ENCODE data around the gene HIVEP3. TPM values are rescaled to one million over a fixed set of nuclear protein-coding genes. Genes with fewer than 3 reads are reported as not detected.

HIVEP3 gene
- total RNA-seq, 1 experiment from 2014 or later: 1.4 TPM

- H3K9ac ChIP-seq (ENCODE audit: extremely low read depth, insufficient read length, low read length): no peak overlapping the region
- DNase-seq: no peak
- no peak overlapping the region for H4K91ac ChIP-seq (ENCODE audit: insufficient read length, low read depth, low read length)
- H3K18ac ChIP-seq (ENCODE audit: insufficient read length, low read depth, low read length): no peak overlapping the region
- Mint-ChIP-seq H3K9me3 (no peaks in the 10 kb centered on the region), H3K27ac (no peak overlapping the region), H3K4me3 (no peak overlapping the region), H3K36me3 (ENCODE audit: insufficient read depth in 1 of 3, low read depth in 3 of 3) (no peaks in the 10 kb centered on the region), H3K27me3 (ENCODE audit: low read depth) (peaks cover 3% of the 10 kb centered on the region), H3K4me1 (no peaks in the 10 kb centered on the region)
- H4K8ac ChIP-seq (replicated peaks; ENCODE audit: insufficient read length, low read depth, low read length): no peak overlapping the region
- no peak overlapping the region for H2BK20ac ChIP-seq (ENCODE audit: low read depth, low read length, poor library complexity, severe bottlenecking)
- no peak overlapping the region for H3K4me2 ChIP-seq (ENCODE audit: insufficient read depth, insufficient read length, low read length)
- H2BK15ac ChIP-seq (ENCODE audit: low read depth, low read length): no peak overlapping the region
- H3T11ph ChIP-seq (ENCODE audit: low read length): no peak overlapping the region
- no peak overlapping the region for H2BK5ac ChIP-seq (ENCODE audit: insufficient read length, low read length)
- H2AK5ac ChIP-seq (ENCODE audit: insufficient read length, low read length): no peak overlapping the region
- no peak overlapping the region for H3K4ac ChIP-seq (ENCODE audit: low read depth, low read length)
- no peaks in the 10 kb centered on the region for H3K4me1 ChIP-seq (ENCODE audit: insufficient read depth, low read length)
- H3K27ac ChIP-seq (ENCODE audit: insufficient read length, low read depth, low read length): no peak overlapping the region
- H3K79me1 ChIP-seq (ENCODE audit: insufficient read depth, low read depth, low read length, poor library complexity, severe bottlenecking): no peaks in the 10 kb centered on the region
- H2BK120ac ChIP-seq (ENCODE audit: low read depth, low read length, poor library complexity, severe bottlenecking): no peak overlapping the region
- no peak overlapping the region for H3K56ac ChIP-seq (ENCODE audit: insufficient read length, low read depth, low read length)
- H4K20me1 ChIP-seq (ENCODE audit: control insufficient read depth, insufficient read depth, insufficient read length): no peaks in the 10 kb centered on the region
- no peak overlapping the region for H4K5ac ChIP-seq (ENCODE audit: insufficient read length, low read depth, low read length)
- H3K79me2 ChIP-seq (ENCODE audit: insufficient read depth, low read length): no peaks in the 10 kb centered on the region
- no peaks in the 10 kb centered on the region for H3K23me2 ChIP-seq (ENCODE audit: insufficient read length, low read depth, low read length, poor library complexity, severe bottlenecking)
- H3K14ac ChIP-seq (ENCODE audit: insufficient read depth, low read length): no peak overlapping the region; the same call in 1 of the 2 replicates
- H3K27me3 ChIP-seq (ENCODE audit: insufficient read depth, low read length): no peaks in the 10 kb centered on the region; the same call in 1 of the 2 replicates
- no peak overlapping the region for H3K23ac ChIP-seq (ENCODE audit: insufficient read length, low read depth, low read length)
- WGBS (ENCODE audit: extremely low coverage, insufficient read length, low lambda C conversion rate): no CpG with 5 or more reads among the region's 5 CpGs
- no peaks in the 10 kb centered on the region for H3K9me3 ChIP-seq (ENCODE audit: control insufficient read depth, low read depth, low read length)
- H2AFZ ChIP-seq (ENCODE audit: low read length): no peak overlapping the region
- H2BK12ac ChIP-seq (ENCODE audit: insufficient read length, low read depth, low read length): no peak overlapping the region
- no peak for TF ChIP-seq CTCF (conservative IDR thresholded peaks at IDR 0.05)
These were observed 330.3 kb downstream of the HIVEP3 start for GRCh38 chr1:41588334-41588875.

All from H9 (cell line).